ENCODE results near the gene RETREG1.
"Not testable (repeated sequence)": the region's sequence is repeated elsewhere in the genome, so short reads cannot be mapped to it uniquely, and the experiment has no call there.

The RETREG1 gene

GRCh38 chr5:16660982-16661381 is 44.2 kb upstream of the RETREG1 start:
- no peak overlapping the region for H3K27ac ChIP-seq
- TF ChIP-seq CTCF (conservative IDR thresholded peaks at IDR 0.05) (no peak), ZFX (IDR thresholded peaks at IDR 0.05) (no peak)

GRCh38 chr5:16659536-16659935 is 42.7 kb upstream of the RETREG1 start:
- H3K27ac ChIP-seq: no peak overlapping the region
- TF ChIP-seq ZFX (IDR thresholded peaks at IDR 0.05): no peak
- TF ChIP-seq CTCF (conservative IDR thresholded peaks at IDR 0.05): no peak

GRCh38 chr5:16656561-16657191 is 39.9 kb upstream of the RETREG1 start:
- no peak overlapping the region for H3K27ac ChIP-seq
- TF ChIP-seq ZFX (IDR thresholded peaks at IDR 0.05): no peak
- no peak for TF ChIP-seq CTCF (conservative IDR thresholded peaks at IDR 0.05)

- no peak overlapping the region for H3K27ac ChIP-seq
- TF ChIP-seq CTCF (conservative IDR thresholded peaks at IDR 0.05): no peak
- no peak for TF ChIP-seq ZFX (IDR thresholded peaks at IDR 0.05)
Measured at GRCh38 chr5:16654647-16655334, 38.0 kb upstream of the RETREG1 start.

GRCh38 chr5:16648739-16649138 is 31.9 kb upstream of the RETREG1 start:
- not testable (repeated sequence) for H3K27ac ChIP-seq

- no peak for TF ChIP-seq ZFX (IDR thresholded peaks at IDR 0.05)
- TF ChIP-seq CTCF (conservative IDR thresholded peaks at IDR 0.05): no peak
- H3K27ac ChIP-seq: no peak overlapping the region
Measured at GRCh38 chr5:16644301-16644889, 27.6 kb upstream of the RETREG1 start.

GRCh38 chr5:16642867-16643266 is 26.1 kb upstream of the RETREG1 start:
- no peak overlapping the region for H3K27ac ChIP-seq
- TF ChIP-seq ZFX (IDR thresholded peaks at IDR 0.05) (no peak), CTCF (conservative IDR thresholded peaks at IDR 0.05) (no peak)

Measured in C4-2B (cell line).